ENCODE measurements around the gene LGALS3BP. TPM values are rescaled to one million over a fixed set of nuclear protein-coding genes. Genes with fewer than 3 reads are reported as not detected.

LGALS3BP gene
- total RNA-seq, 1 donor from 2014 or later, result 118 TPM

- no peak for TF ChIP-seq CTCF (IDR thresholded peaks at IDR 0.05; ENCODE audit: insufficient read depth, low read length, severe bottlenecking)
- no peak overlapping the region for H3K4me3 ChIP-seq (ENCODE audit: low read depth, low read length)
- no peaks in the 10 kb centered on the region for H3K36me3 ChIP-seq (ENCODE audit: control insufficient read depth, insufficient read depth, low read length)
- peaks cover 7% of the 10 kb centered on the region for H3K27me3 ChIP-seq (ENCODE audit: control insufficient read depth, insufficient read depth, low read length)
- no peak for DNase-seq (ENCODE audit: low read depth)
- no peak for FAIRE-seq
These were observed 56.8 kb downstream of the LGALS3BP start for GRCh38 chr17:78922816-78923498.

GRCh38 chr17:78921437-78921971, 58.2 kb downstream of the LGALS3BP start:
- Histone ChIP-seq H3K27me3 (ENCODE audit: control insufficient read depth, insufficient read depth, low read length) (peaks cover 7% of the 10 kb centered on the region), H3K36me3 (ENCODE audit: control insufficient read depth, insufficient read depth, low read length) (no peaks in the 10 kb centered on the region), H3K4me3 (ENCODE audit: low read depth, low read length) (no peak overlapping the region)
- FAIRE-seq (no peak), DNase-seq (ENCODE audit: low read depth) (no peak)
- TF ChIP-seq CTCF (IDR thresholded peaks at IDR 0.05; ENCODE audit: insufficient read depth, low read length, severe bottlenecking), result no peak

Other genes with a start within 250 kb of the LGALS3BP start
- gene CYTH1, start 197.7 kb downstream of the LGALS3BP start, total RNA-seq, result 35.5 and 44.8 TPM in 2 replicates
- 18.8 and 21.6 TPM in 2 replicates for gene USP36, start 139.1 kb downstream of the LGALS3BP start, total RNA-seq
- gene CEP295NL, start 76.7 kb downstream of the LGALS3BP start, total RNA-seq, result 0.13 and 0.26 TPM in 2 replicates
- 2.1 and 2.2 TPM in 2 replicates for gene TIMP2, start 54.5 kb downstream of the LGALS3BP start, total RNA-seq
- 60.0 and 114 TPM in 2 replicates for gene CANT1, start 29.8 kb upstream of the LGALS3BP start, total RNA-seq
- gene C1QTNF1, start 44.2 kb upstream of the LGALS3BP start, total RNA-seq, result 0.13 and 0.79 TPM in 2 replicates
- gene ENGASE, start 94.9 kb upstream of the LGALS3BP start, total RNA-seq, result 8.1 and 10.5 TPM in 2 replicates

Measured in bronchial epithelial cell (primary cell).